Measurements from ENCODE around the gene MTFMT. TPM values are rescaled to one million over a fixed set of nuclear protein-coding genes. Genes with fewer than 3 reads are reported as not detected.

Gene MTFMT
- total RNA-seq, 2 donors from 2014 or later: 8.6 to 9.1 TPM

Other genes with a start within 250 kb of the MTFMT start
- gene PIF1, start 204.0 kb downstream of the MTFMT start, total RNA-seq: under 1 TPM; 0.44 to 0.45 TPM
- 10 to 100 TPM; 16.3 to 18.2 TPM for gene PLEKHO2, start 187.7 kb downstream of the MTFMT start, total RNA-seq
- 1 to 10 TPM; 3.0 to 8.9 TPM for gene ANKDD1A, start 117.7 kb downstream of the MTFMT start, total RNA-seq
- gene SPG21, start 39.7 kb downstream of the MTFMT start, total RNA-seq: 10 to 100 TPM; 42.4 to 48.6 TPM
- gene SLC51B, start 15.7 kb upstream of the MTFMT start, total RNA-seq: not detected
- not detected for gene RASL12, start 38.4 kb upstream of the MTFMT start, total RNA-seq
- not detected for gene KBTBD13, start 47.1 kb upstream of the MTFMT start, total RNA-seq
- gene UBAP1L, start 85.6 kb upstream of the MTFMT start, total RNA-seq: 1 to 10 TPM; 7.8 to 8.4 TPM
- 10 to 100 TPM; 20.3 to 23.4 TPM for gene PDCD7, start 104.2 kb upstream of the MTFMT start, total RNA-seq
- gene CLPX, start 155.7 kb upstream of the MTFMT start, total RNA-seq: 10 to 100 TPM; 30.8 to 35.0 TPM
- gene CILP, start 181.8 kb upstream of the MTFMT start, total RNA-seq: under 1 TPM; 0.22 to 0.26 TPM